Activated CD4-positive, CD25-positive, alpha-beta regulatory T cell treated with anti-CD3 and anti-CD28 coated beads, Interleukin-2, amount 50 U/mL, for 24 hours (primary cell): ENCODE measurements around the gene ZNF22.

ENCODE experiments used
- ATAC-seq, 2 donors: fragments of 150-1000 bp; cut with Tn5 transposase; one replicate each; pipeline ENCODE4 v1.10.0; 2021; ENCODE audit warnings: mild to moderate bottlenecking in 1 of 2, moderate library complexity in 1 of 2

Gene ZNF22

DNA sequence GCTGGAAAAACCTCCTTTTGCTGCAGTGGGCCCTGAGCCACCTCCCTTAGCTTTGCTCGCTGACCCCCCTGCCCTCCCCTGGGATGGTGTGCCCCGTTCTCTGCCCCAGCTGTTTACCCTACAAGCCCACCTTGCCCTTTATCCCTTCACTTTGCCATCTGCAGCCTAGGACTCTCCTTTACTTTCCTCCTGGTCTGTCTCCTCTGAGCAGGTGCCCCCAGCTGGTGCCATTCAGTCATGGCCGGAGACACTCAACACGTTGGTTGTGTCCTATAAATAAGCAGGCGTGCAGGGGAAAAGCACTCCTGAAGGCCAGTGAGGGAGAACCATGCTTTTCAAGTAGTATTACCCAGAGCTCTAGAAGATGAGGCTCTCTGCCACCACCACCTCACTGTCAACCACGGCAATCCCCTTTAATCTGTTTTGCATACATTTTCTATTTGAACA, 35.0 kb upstream of the ZNF22 start:
- ATAC-seq = peak in 1 of 2 donors; percentile 12

DNA sequence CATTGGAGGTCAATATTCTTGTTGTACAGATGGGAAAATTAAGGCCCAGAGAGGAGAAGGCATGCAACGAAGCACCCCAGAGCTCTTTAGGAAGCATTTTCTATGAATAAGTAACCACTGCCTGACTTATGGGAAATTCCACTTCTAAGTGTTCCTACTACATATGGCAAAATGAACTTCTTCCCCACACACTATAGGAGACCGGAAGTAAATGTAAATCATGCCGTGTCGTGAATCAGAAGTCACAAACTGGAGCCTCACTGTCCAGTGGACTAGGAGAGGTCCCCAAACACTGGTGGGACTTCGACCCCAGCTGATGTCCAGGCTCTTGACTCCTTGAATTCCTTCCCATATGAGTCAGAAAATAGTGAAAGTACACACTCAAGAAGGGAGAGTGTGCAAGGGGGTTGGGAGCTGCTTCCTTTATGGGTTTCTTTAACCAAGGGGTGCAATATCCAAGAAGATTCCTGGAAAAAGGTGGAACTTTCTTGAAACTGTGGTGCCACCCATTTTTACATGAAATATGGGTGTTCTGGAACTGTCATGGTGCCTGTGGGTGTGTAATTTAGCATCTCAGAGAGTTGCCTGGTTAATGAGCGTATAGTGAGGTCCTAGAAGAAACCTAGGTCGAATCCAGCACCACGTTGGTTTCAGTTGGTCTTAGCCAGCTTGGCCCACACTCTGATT, 34.5 kb upstream of the ZNF22 start:
- ATAC-seq = peak in 1 of 2 donors; percentile 5

DNA sequence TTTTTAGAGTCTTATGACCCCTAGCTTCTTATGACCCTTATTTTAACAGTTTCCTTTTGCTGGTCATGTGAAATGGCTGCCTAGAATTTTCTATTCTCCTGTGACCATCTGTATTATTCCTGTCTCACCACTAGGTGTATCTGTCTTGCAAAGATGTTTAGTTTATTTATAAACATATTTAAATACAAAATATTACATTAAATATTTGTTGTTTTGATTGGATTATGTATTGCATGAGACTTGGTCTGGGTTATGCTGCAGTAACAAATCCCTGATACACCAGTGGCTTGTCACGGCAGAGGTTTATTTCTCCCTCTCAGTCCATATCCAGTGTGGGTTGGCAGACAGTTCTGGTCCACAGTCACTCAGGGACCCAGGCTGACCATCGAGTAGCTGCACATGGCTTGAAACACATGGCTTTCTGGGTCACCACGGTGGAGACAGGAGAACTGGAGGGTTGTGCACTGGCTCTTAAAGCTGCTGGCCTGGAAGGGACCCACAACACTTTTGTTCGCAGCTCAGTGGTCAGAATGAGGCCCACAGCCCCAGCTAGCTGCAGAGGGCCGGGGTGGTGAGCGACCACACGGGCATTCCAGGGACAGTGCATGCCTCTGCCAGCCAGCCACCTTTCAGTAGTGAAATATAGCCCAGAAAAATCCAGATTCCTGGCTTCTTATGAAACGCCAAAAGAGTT, 33.8 kb upstream of the ZNF22 start:
- no peak for ATAC-seq

DNA sequence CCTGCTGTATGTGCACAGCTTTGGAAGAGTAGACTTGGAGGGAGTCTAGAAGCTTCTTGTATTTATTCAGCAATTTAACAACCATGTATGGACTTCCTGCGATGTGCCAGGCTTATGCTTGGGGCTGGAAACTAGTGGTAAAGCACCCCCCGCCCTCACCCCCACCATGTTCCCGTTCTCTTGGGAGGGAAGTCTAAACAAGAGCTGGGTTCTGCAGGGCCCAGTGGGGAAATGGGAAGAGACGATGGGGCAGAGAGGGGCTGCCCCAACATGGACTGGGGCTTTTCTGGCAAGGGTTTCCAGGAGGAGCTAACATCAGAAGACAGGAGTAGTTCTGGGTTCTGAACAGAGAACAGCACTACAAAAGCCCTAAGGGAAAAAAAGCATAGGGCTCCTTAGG, 33.1 kb upstream of the ZNF22 start:
- no peak for ATAC-seq

DNA sequence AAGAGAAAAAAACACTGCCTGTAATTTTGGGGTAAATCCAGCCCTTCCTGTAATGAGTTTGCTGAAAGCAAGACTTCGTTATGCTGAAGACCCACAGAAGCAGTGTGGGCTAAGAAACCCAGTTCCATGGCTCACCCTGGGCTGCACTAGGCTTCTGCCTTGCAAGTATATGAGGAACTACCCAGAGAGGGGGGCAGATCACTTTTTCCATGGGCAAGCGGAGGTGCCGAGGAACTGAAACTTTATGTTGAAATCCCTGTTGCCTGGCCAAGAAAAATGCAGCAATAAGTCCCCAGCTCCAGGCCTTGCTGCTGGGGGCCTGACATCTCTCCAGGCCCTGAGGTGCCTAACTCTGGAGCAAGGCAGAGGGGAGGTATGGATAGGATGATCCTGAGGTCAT, 32.6 kb upstream of the ZNF22 start:
- ATAC-seq = no peak

DNA sequence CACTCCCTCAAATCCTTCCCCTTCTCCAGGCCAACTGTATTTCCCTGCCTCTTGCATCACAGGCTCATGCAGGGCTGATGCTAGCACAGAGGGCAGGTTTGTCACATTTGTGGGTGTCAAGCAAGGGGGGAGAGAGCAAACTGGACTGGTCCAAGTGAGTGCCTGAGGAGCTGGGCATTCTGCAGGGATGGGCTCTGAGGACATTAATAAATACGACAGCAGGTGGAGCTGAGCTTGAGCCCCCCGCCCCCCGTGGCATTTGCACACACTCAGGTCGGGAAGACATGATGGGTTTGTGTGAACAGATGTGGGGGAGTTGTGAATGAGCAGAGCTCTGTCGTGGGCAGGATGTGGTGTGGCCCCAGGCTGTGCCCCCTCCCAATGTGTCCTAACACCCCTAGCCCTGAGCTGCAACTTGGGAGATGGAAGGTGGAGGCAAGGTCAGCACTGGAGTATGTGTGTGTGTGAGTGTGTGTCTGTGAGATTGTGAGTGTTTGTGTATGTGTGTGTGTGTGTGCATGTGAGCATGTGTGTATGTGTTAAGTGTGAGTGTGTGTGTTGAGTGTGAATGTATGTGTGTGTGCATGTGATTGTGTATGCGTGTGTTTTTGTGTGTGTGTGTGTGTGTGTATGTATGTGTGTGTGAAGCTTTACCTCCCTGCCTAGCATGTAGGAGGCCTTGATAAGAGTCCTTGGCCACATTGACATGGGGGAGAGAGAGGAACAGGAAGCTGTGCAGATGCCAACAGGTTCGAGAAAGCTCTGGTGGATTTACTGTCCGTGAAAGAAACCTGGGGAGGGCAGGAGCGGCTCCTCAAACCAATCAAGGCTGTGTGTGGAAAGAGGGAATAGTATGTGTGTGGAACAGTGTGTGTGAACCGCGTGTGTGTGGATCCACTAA, 32.0 kb upstream of the ZNF22 start:
- ATAC-seq = no peak

DNA sequence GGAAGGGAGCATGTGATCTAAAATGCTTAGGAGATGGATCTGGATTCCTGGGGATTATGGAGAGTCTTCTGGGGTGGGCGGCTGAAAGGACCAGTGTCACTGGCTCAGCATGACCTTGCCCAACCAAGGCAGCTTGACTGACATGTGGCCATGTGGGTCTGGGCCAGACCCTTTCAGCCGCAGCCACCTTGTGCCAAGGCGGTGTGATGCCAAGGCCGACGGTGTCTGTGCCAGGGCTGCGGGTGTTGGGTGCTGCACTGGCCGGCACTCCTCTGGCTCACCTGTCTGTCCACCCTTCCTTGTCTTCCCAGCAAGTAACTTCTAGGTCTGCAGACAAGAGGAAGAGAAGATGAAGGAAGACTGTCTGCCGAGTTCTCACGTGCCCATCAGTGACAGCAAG, 30.9 kb upstream of the ZNF22 start:
- ATAC-seq = no peak

DNA sequence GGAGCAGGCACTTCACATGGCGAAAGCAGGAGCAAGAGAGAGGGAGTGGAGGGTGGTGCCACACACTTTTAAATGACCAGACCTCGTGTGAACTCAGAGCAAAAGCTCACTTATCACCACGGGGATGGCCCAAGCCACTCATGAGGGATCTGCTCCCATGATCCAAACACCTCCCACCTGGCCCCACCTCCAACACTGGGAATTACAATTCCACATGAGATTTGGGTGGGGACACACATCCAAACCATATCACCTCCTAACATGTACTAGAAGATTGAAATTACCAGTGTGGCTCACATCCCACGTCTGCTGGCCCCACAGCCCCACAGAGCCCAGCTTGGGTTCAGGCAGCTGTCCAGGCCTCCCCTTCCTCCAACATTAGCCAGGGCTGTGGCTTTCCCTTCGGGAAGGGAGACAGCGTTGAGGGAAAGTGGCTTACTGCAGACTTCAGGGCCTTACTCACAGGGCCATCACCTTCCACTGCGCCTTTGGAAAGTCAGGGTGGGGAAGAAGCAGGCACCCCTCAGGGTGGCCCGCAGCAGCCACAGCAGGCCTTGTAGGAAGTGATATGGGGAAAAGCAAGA, 29.8 kb upstream of the ZNF22 start:
- no peak for ATAC-seq

DNA sequence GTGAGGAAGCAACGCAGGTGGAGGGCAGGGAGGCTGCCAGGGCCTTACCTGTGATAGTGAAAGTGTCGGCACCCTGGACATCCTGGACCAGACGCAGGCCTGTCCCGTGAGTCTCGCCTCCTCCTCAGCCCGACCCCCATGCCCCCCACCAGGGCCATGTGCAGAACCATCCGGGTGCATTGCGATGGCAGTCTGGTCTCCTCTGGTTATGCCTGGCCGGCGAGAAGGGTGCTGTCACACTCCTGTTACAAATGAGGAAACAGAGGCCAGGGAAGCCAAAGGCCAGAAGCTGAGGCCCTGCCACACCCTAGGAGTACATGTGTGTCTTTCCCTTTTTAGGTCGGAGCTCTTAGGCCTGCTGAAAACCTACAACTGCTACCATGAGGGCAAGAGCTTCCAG, 29.3 kb upstream of the ZNF22 start:
- no peak for ATAC-seq

DNA sequence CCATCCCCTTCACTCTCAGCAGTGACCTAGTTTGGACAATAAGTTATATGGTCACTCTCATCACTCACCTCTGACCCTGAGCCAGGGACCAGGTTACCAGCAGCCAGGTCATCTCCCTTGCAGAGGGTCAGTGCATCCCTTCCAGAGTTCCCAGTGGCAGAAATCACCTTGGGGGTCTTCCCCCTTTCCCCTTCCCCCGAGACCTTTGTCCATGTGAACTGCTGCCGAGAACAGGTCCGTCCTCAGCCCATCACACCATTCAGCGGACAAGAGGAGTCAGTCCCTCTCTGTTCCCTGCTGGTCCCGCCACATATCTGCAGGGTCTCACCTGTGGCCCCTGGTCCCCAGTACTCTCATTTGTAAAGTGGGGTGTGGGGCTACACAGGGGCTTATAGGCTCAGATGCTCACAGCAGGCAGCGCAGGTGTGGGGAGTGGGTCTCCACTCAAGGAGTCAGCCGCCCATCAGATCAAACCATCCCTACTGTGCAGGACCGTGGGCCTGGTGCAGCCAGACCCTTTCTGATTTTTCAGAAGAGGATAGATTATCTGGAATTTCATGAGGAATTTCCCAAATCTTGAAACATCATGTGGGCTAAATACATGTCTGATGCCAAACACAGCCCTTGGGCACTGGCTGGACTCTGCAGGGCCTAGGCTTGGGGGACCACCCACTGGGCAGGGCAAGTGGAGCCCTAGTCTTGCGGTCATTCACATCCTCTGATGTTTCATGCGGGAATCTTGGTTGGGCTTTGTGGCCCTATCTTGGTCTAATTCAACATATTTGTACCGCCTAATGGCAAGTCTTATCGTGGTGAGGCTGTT, 28.6 kb upstream of the ZNF22 start:
- ATAC-seq = no peak

DNA sequence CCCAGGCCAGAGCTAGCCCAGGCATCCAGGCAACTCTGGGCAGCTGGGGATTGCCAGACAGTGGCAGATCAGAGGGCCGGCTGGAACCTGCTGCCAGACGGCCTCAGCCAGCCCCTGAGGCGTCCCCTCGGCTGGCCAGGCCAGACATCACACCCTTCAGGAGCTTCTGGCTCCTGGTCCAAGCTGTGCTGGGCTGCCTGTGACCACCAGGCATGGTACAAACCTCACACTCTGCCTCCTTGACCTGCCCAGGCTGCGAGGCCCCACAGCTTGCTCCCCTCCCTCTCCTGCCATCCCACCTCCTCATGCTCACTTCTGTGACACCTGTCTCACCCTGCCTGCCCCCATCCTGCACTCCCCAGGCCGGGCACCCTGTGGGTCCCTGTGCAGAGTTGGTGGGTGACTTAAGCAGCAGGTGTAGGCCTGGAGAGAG, 27.8 kb upstream of the ZNF22 start:
- ATAC-seq = no peak

DNA sequence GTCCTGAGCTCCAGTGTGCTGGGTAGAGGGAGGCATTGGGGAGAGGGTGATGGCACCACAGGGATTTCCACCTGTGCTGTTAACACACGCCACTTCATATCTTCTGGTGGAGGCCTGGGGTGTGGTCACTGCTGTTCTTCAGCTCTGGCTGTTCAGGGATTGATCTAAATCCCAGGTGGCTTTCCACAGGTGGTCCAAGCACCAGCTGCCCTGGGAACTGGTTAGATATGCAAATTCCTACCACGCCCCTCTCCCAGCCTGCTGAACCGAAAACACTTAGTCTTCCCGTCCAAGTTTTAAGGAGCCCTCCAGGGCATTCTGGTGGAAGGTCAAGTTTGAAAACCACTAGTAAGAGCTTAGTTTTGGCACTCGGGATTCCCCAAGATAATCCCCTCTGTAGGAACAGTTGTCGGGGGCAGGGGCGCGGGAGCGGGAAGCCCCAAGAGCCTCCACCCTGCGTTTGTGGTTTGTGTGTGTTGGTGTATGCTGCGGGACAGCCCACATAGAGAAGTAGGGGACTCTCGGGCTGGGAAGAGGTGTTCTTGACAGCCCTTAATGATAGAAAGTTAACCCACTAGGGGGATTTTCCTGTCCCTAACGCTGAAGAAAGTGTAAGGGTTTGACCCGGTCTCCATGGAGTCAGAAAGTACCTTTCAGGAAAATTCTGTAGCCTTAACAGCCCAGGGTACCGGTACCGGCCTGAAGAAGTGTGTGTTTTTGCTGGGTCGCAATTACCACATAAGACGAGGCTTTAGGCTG, 27.2 kb upstream of the ZNF22 start:
- ATAC-seq = no peak

DNA sequence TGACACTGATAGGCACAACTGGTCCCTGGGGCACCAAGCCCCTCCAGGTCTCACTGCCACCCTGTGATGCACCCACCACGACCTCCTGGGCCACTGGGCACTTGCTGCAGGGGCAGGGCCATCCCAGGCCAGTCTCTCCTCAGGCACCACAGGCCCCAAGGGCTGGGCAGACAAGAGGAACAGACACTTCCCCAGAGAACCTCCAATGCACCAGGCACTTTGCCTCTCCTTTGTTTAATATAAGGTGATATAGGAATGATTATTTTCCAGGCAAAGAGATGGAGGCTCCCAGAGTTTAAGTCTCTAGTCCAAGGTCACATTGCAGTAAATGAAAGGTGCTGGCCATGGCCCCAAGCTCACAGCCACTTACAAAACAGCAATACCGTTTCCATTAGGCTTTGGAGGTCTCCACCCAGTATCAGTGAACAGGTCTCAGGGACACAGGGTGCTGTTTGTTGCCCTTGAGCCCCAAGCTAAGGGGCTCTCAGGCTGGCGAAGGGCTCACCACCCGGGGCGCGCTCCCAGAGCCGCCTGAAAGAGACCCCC, 26.6 kb upstream of the ZNF22 start:
- ATAC-seq = no peak

DNA sequence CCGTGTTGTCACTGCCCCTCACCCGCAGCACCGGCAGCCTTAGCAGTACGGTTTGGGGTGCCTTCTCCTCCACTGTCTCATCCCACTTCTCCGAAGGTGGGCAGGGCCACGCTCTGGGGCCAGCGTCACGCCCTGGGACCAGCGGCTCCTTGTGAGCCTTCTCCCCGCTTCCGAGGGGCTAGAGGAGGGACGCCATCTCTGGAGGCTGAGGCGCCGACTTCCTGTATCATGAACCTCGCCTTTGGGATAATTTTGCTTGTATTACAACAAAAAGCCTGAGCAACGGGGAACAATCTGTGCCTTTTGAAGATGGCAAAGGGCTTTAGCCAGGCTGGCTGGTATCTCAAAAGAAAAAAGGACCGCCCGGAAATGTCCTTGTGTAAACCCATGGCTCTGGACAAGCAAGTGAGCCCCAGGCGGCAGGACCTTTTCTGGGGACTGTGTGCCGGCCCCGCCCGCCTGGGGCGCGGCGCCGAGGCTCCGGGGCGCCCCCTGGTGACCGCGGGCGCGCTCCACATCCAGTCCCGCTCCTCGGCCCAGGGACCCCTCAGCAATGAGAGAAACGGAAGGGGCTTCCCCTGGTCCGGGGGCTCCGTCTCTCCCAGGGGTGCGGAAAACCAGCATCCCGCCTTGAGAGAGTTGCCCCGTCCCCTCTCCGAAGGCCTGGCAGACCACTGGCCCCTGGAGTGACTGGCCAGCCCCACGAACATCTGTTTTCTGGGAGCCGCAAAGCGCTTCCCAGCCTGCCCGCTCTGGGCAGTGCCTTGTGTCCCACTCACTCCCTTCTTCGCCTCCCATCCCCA, 25.9 kb upstream of the ZNF22 start:
- peak; percentile 89 to 94 for ATAC-seq

DNA sequence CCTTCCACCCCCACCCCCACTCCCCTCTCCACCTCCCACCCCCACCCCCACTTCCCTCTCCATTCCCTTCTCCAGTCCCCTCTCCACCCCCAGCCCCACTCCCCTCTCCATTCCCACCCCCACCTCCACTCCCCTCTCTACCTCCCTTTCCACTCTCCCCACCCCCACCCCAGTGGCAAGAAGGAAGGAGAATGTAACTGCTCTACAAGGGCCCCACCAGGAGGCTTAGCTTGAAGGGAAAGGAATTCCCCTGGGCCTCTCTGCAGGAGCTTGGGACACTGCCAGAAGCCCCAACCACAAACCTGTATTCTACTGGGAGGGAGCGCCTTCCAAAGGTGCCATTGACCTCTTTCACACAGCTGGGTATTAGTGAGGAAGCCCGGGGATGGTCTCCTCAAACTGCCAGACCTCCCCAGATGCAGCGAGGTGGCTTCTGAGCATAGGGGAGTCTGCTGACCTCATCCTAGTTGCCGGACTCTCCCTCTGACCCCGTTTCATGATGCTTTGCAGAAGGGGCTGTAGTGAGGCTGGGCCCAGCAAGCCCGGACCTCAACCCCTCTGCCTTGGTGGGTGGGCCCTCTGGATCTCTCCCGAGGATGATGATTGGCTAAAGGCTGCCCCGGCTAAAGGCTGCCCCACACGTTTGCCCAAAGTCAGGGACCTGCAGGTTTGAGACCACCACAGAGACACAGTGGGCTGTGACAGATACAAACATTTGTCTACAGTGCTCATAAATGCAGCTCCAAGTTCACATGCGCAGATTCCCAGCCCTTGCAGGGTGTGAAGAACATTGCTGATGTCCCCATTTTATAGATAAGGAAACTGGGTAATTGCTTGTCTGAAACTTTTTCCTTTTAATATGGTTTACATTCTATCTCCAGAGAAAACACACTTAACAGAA, 25.0 kb upstream of the ZNF22 start:
- ATAC-seq = no peak

DNA sequence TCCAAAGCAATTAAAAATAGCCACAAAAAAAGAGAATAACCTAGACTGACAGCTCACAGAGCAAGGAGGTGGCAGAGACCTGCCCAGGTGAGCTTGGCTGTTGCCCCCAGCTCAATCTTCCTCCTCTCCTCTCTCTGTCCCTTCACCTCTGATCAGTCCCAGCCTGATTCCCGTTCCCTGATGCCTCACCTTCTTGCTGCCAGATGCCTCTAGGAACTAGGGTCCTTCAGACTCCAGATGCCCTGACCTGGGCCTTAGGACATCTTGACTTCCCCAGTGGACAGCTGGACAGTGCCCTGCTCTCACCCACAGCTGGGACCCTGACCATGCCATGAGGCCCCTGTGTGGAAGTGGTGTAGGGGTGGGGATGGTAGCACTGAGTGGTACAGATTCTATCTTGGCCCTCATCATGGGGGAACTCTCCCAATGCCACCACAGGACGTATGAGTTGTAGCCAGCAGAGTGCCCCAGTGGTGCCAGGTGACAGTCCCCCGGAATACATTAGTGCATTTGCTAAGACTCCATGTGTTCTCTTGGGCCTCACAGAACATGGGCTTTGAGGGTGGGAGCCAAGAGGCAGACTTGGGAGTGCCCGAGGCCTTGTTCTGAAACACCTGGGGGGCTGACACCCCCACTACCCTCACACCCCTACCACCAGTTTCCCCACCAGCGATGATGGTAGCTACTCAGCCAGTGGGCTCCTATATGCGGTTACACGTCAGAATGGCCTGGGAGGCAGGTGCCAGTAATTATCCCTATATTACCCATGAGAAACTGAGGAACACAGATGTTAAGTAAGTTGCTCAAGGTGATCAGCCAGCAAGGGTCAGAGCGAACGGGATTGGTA, 24.1 kb upstream of the ZNF22 start:
- no peak for ATAC-seq

DNA sequence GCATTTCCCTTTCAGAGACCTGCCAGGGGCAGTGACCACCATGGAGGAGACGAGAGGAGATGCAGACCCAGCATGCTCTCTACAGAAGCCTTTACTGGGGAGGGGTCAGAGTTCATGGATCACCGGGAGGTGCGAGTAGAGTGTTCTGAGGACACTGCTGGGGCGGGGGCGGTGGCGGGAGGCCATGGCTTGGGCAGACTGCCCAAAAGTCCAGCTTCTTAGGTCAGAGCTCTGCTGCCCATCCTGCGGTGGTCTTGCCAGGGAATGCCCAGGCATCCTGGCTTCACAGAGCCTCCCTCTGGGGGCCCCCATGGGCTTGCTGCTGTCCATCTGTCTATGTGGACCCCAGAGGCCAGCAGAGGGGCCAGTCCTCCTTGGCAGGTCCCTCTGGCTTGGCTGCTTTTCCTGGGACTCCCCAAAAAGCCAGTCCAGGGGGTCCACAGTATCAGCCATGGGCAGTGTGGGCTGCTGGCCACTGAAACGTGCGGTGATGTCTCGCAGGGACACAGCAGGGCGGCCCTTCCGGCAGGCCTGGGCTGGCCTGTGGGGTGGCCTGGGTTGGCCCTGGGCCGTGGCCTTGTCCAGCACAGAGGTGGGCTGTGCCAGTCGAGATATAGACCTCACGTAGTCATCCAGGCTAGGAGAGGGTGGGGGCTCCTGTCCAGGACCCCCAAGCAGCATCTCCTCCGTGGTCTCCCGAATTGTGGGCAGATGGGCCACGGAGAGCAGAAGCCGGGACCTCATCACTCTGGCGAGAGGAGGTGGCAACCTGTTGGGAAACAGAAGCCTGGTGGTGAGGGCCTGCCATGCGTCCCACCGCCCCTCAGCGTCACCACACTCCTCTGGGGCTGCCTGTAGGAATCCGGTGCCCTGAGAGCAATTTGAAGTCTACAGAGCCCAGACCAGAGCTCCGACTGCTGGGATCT, 23.2 kb upstream of the ZNF22 start:
- no peak for ATAC-seq
